ENCODE data around the gene SLC13A3.

The SLC13A3 gene

GRCh38 chr20:46631874-46632446 lies 19.3 kb downstream of the SLC13A3 start:
- DNase-seq: no peak

- DNase-seq: no peak
Observed at GRCh38 chr20:46631212-46631869, 19.9 kb downstream of the SLC13A3 start.

GRCh38 chr20:46630306-46630705 lies 21.0 kb downstream of the SLC13A3 start:
- no peak for DNase-seq

GRCh38 chr20:46629341-46629740 lies 21.9 kb downstream of the SLC13A3 start:
- no peak for DNase-seq

- no peak for DNase-seq
Observed at GRCh38 chr20:46627234-46627633, 24.0 kb downstream of the SLC13A3 start.

GRCh38 chr20:46626758-46627157 lies 24.5 kb downstream of the SLC13A3 start:
- DNase-seq: no peak

GRCh38 chr20:46625875-46626373 lies 25.3 kb downstream of the SLC13A3 start:
- DNase-seq: no peak

GRCh38 chr20:46624946-46625345 lies 26.3 kb downstream of the SLC13A3 start:
- DNase-seq: no peak

- DNase-seq: no peak
Observed at GRCh38 chr20:46622165-46622564, 29.1 kb downstream of the SLC13A3 start.

GRCh38 chr20:46621492-46621891 lies 29.8 kb downstream of the SLC13A3 start:
- no peak for DNase-seq

- DNase-seq: no peak
Observed at GRCh38 chr20:46619445-46619844, 31.8 kb downstream of the SLC13A3 start.

- DNase-seq: no peak
Observed at GRCh38 chr20:46618316-46619100, 32.8 kb downstream of the SLC13A3 start.

GRCh38 chr20:46614503-46614902 lies 36.8 kb downstream of the SLC13A3 start:
- DNase-seq: peak; percentile 4

GRCh38 chr20:46610145-46610544 lies 41.1 kb downstream of the SLC13A3 start:
- DNase-seq: no peak

- no peak for DNase-seq
Observed at GRCh38 chr20:46609043-46609442, 42.2 kb downstream of the SLC13A3 start.

- no peak for DNase-seq
Observed at GRCh38 chr20:46607849-46608497, 43.3 kb downstream of the SLC13A3 start.

GRCh38 chr20:46607191-46607848 lies 43.9 kb downstream of the SLC13A3 start:
- DNase-seq: no peak

- no peak for DNase-seq
Observed at GRCh38 chr20:46606817-46607190, 44.5 kb downstream of the SLC13A3 start.

GRCh38 chr20:46605978-46606816 lies 45.1 kb downstream of the SLC13A3 start:
- no peak for DNase-seq

- no peak for DNase-seq
Observed at GRCh38 chr20:46605181-46605580, 46.1 kb downstream of the SLC13A3 start.

GRCh38 chr20:46604551-46605133 lies 46.6 kb downstream of the SLC13A3 start:
- no peak for DNase-seq

- no peak for DNase-seq
Observed at GRCh38 chr20:46602429-46602828, 48.8 kb downstream of the SLC13A3 start.

All from islet precursor cell (in vitro differentiated cells).